KMS-11 (cell line): ENCODE measurements around the gene FXYD7.

Experiments
- H2AFZ ChIP-seq: fragments of 200-600 bp; sonication (generic); 2 replicates; pipeline ENCODE4 v1.6.1; 2016; ENCODE audit warnings: antibody characterized with exemption, mixed run types, low read depth
- H3K27ac ChIP-seq: fragments of 200-600 bp; sonication (generic); 2 replicates; pipeline ENCODE4 v1.6.1; 2016; ENCODE audit warnings: mild to moderate bottlenecking, mixed run types
- H3K27me3 ChIP-seq: fragments of 200-600 bp; sonication (generic); 2 replicates; pipeline ENCODE4 v1.6.1; 2017; ENCODE audit warnings: mild to moderate bottlenecking, low read depth, mixed run types, moderate library complexity; ENCODE audit not compliant: insufficient read depth
- H3K36me3 ChIP-seq: fragments of 200-600 bp; sonication (generic); 2 replicates; pipeline ENCODE4 v1.6.1; 2017; ENCODE audit warnings: mild to moderate bottlenecking, mixed run types; ENCODE audit not compliant: insufficient read depth
- H3K4me1 ChIP-seq: fragments of 200-600 bp; sonication (generic); 2 replicates; pipeline ENCODE4 v1.6.1; 2016; ENCODE audit warnings: mild to moderate bottlenecking, low read depth, mixed run types; ENCODE audit not compliant: poor library complexity, severe bottlenecking
- H3K4me2 ChIP-seq: fragments of 200-600 bp; sonication (generic); 2 replicates; pipeline ENCODE4 v1.7.0; 2016; ENCODE audit warnings: mild to moderate bottlenecking, mixed run types
- H3K4me3 ChIP-seq: fragments of 200-600 bp; sonication (generic); IDR thresholded peaks from 2 replicates; pipeline ENCODE4 v1.6.1; 2017; ENCODE audit warnings: low read depth, low read length, mixed read lengths; ENCODE audit not compliant: insufficient read depth
- H3K79me2 ChIP-seq: fragments of 200-600 bp; sonication (generic); 2 replicates; pipeline ENCODE4 v1.6.1; 2016; ENCODE audit warnings: low read depth, mixed run types; ENCODE audit not compliant: insufficient read depth
- H3K9ac ChIP-seq: fragments of 200-600 bp; sonication (generic); 2 replicates; pipeline ENCODE4 v1.6.1; 2016; ENCODE audit warnings: mild to moderate bottlenecking, mixed run types
- H4K20me1 ChIP-seq: fragments of 200-600 bp; sonication (generic); 2 replicates; pipeline ENCODE4 v1.6.1; 2016; ENCODE audit warnings: mild to moderate bottlenecking, mixed run types; ENCODE audit not compliant: insufficient read depth
- TF ChIP-seq, protein P1 (sequence below): fragments of 200-600 bp; sonication (generic); conservative IDR thresholded peaks from 2 replicates; pipeline ENCODE4 v1.6.1; 2017; ENCODE audit warnings: low read depth, mild to moderate bottlenecking, antibody characterized with exemption, low read length, moderate library complexity, mixed read lengths

Gene FXYD7

GRCh38 chr19:35143231-35143715 lies at the start of gene FXYD7:
Gene FXYD7 (plus strand): TSS chr19:35143255. CDS start chr19:35143334, 79 bp downstream.
- Histone ChIP-seq H3K4me1 (peaks cover 7% of the 10 kb centered on the region), H3K36me3 (no peaks in the 10 kb centered on the region), H3K4me3 (no peak within 1 kb of the TSS), H4K20me1 (no peaks in the 10 kb centered on the region), H2AFZ (no peak within 1 kb of the TSS; the same call in 1 of the 2 replicates), H3K79me2 (no peaks in the 10 kb centered on the region), H3K4me2 (0 out of 2 replicates have a peak within 1 kb of the TSS, but pooled peaks have one; percentile 80), H3K9ac (no peak within 1 kb of the TSS), H3K27me3 (peaks cover 13% of the 10 kb centered on the region; the same call in 1 of the 2 replicates), H3K27ac (no peak within 1 kb of the TSS)
- TF ChIP-seq, protein P1, sequence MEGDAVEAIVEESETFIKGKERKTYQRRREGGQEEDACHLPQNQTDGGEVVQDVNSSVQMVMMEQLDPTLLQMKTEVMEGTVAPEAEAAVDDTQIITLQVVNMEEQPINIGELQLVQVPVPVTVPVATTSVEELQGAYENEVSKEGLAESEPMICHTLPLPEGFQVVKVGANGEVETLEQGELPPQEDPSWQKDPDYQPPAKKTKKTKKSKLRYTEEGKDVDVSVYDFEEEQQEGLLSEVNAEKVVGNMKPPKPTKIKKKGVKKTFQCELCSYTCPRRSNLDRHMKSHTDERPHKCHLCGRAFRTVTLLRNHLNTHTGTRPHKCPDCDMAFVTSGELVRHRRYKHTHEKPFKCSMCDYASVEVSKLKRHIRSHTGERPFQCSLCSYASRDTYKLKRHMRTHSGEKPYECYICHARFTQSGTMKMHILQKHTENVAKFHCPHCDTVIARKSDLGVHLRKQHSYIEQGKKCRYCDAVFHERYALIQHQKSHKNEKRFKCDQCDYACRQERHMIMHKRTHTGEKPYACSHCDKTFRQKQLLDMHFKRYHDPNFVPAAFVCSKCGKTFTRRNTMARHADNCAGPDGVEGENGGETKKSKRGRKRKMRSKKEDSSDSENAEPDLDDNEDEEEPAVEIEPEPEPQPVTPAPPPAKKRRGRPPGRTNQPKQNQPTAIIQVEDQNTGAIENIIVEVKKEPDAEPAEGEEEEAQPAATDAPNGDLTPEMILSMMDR, result no peak

- no peak overlapping the region for H3K4me2 ChIP-seq
- no peak overlapping the region for H3K4me3 ChIP-seq
- H3K36me3 ChIP-seq, result no peaks in the 10 kb centered on the region
- H3K27ac ChIP-seq, result no peak overlapping the region
- H3K27me3 ChIP-seq, result peaks cover 12% of the 10 kb centered on the region; the same call in 1 of the 2 replicates
- no peaks in the 10 kb centered on the region for H4K20me1 ChIP-seq
- H3K9ac ChIP-seq, result no peak overlapping the region
- no peak overlapping the region for H2AFZ ChIP-seq
- no peaks in the 10 kb centered on the region for H3K79me2 ChIP-seq
- TF ChIP-seq, protein P1, result no peak
- no peaks in the 10 kb centered on the region for H3K4me1 ChIP-seq
Measured at GRCh38 chr19:35093430-35093829, 49.6 kb upstream of the FXYD7 start.

- H3K4me2 ChIP-seq, result no peak overlapping the region
- no peak overlapping the region for H3K27ac ChIP-seq
- no peak overlapping the region for H2AFZ ChIP-seq
- no peaks in the 10 kb centered on the region for H3K79me2 ChIP-seq
- no peak overlapping the region for H3K9ac ChIP-seq
- TF ChIP-seq, protein P1, result no peak
- H3K4me1 ChIP-seq, result no peaks in the 10 kb centered on the region
- H3K36me3 ChIP-seq, result no peaks in the 10 kb centered on the region
- no peaks in the 10 kb centered on the region for H4K20me1 ChIP-seq
- H3K4me3 ChIP-seq, result no peak overlapping the region
- peaks cover 12% of the 10 kb centered on the region; the same call in 1 of the 2 replicates for H3K27me3 ChIP-seq
Measured at GRCh38 chr19:35093941-35094647, 49.0 kb upstream of the FXYD7 start.

- TF ChIP-seq, protein P1, result no peak
- no peak overlapping the region for H3K4me3 ChIP-seq
- H3K27me3 ChIP-seq, result peaks cover 6% of the 10 kb centered on the region; the same call in 1 of the 2 replicates
- no peak overlapping the region for H3K9ac ChIP-seq
- H4K20me1 ChIP-seq, result no peaks in the 10 kb centered on the region
- H2AFZ ChIP-seq, result no peak overlapping the region
- H3K36me3 ChIP-seq, result no peaks in the 10 kb centered on the region
- no peaks in the 10 kb centered on the region for H3K79me2 ChIP-seq
- no peak overlapping the region for H3K4me2 ChIP-seq
- H3K27ac ChIP-seq, result no peak overlapping the region
- no peaks in the 10 kb centered on the region for H3K4me1 ChIP-seq
Measured at GRCh38 chr19:35094656-35095055, 48.4 kb upstream of the FXYD7 start.
